Hematopoietic multipotent progenitor cell treated with erythropoietin and hydrocortisone succinate and interleukin-3 and kit ligand, for 4 days (in vitro differentiated cells): Measurements from ENCODE around the gene SH2D7.

Experiments
- DNase-seq: peaks from one replicate; pipeline ENCODE4 v3.0.0-alpha.2; 2015

Gene SH2D7

GRCh38 chr15:78079298-78080087 lies 12.9 kb upstream of the SH2D7 start:
- no peak for DNase-seq

GRCh38 chr15:78080088-78080460 lies 12.3 kb upstream of the SH2D7 start:
- no peak for DNase-seq

GRCh38 chr15:78082106-78082742 lies 10.1 kb upstream of the SH2D7 start:
- no peak for DNase-seq

- no peak for DNase-seq
These were observed 9.6 kb upstream of the SH2D7 start for GRCh38 chr15:78082743-78083110.

- no peak for DNase-seq
These were observed 9.2 kb upstream of the SH2D7 start for GRCh38 chr15:78083186-78083585.

GRCh38 chr15:78083687-78084448 lies 8.5 kb upstream of the SH2D7 start:
- no peak for DNase-seq

GRCh38 chr15:78084449-78084750 lies 8.0 kb upstream of the SH2D7 start:
- DNase-seq = no peak

- no peak for DNase-seq
These were observed 6.4 kb upstream of the SH2D7 start for GRCh38 chr15:78085928-78086327.

- DNase-seq = no peak
These were observed 4.2 kb upstream of the SH2D7 start for GRCh38 chr15:78087951-78088772.

GRCh38 chr15:78088773-78089080 lies 3.6 kb upstream of the SH2D7 start:
- no peak for DNase-seq

- peak; percentile 41 for DNase-seq
These were observed 1.8 kb upstream of the SH2D7 start for GRCh38 chr15:78090422-78091063.

GRCh38 chr15:78093242-78094020 lies 1.1 kb downstream of the SH2D7 start:
- no peak for DNase-seq

GRCh38 chr15:78097667-78098066 lies 5.3 kb downstream of the SH2D7 start:
- DNase-seq = no peak

- DNase-seq = no peak
These were observed 5.9 kb downstream of the SH2D7 start for GRCh38 chr15:78098131-78098755.

GRCh38 chr15:78100886-78101285 lies 8.5 kb downstream of the SH2D7 start:
- DNase-seq = no peak

GRCh38 chr15:78101423-78102105 lies 9.2 kb downstream of the SH2D7 start:
- DNase-seq = no peak

- no peak for DNase-seq
These were observed 9.8 kb downstream of the SH2D7 start for GRCh38 chr15:78102211-78102610.

GRCh38 chr15:78102741-78103140 lies 10.4 kb downstream of the SH2D7 start:
- DNase-seq = no peak

- peak; percentile 65 for DNase-seq
These were observed 11.2 kb downstream of the SH2D7 start for GRCh38 chr15:78103406-78104118.

GRCh38 chr15:78104119-78104479 lies 11.7 kb downstream of the SH2D7 start:
- no peak for DNase-seq
